Nephron (organoid): ENCODE measurements around the gene SGO1.

Experiments used
- H3K27ac Mint-ChIP-seq, 3 experiments: 2 replicates each; pipeline ENCODE4 v1.8.0; 2020; ENCODE audit warnings: mixed read lengths in 3 of 3, mild to moderate bottlenecking in 2 of 3, moderate library complexity in 1 of 3
- H3K27me3 Mint-ChIP-seq: 2 replicates; pipeline ENCODE4 v1.8.0; 2021; ENCODE audit warnings: low read depth, mild to moderate bottlenecking, moderate library complexity, mixed read lengths
- H3K36me3 Mint-ChIP-seq: 2 replicates; pipeline ENCODE4 v1.8.0; 2020; ENCODE audit warnings: low read depth, mixed read lengths
- H3K4me1 Mint-ChIP-seq: 2 replicates; pipeline ENCODE4 v1.8.0; 2020; ENCODE audit warnings: mixed read lengths
- H3K4me3 Mint-ChIP-seq, 3 experiments: 2 replicates each; pipeline ENCODE4 v1.8.0; 2020; ENCODE audit warnings: mild to moderate bottlenecking in 3 of 3, mixed read lengths in 3 of 3, moderate library complexity in 2 of 3
- H3K9me3 Mint-ChIP-seq: 2 replicates; pipeline ENCODE4 v1.8.0; 2020; ENCODE audit warnings: mixed read lengths
- TF ChIP-seq, protein P1 (sequence below), 3 experiments: fragments of 200-600 bp; sonication (generic); IDR thresholded peaks; one replicate each; pipeline ENCODE4 v1.5.0; 2021; ENCODE audit warnings: antibody characterized with exemption in 3 of 3; ENCODE audit not compliant: unreplicated experiment in 3 of 3

Gene SGO1

GRCh38 chr3:20194793-20195460 lies 8.9 kb upstream of the SGO1 start:
- TF ChIP-seq, protein P1, sequence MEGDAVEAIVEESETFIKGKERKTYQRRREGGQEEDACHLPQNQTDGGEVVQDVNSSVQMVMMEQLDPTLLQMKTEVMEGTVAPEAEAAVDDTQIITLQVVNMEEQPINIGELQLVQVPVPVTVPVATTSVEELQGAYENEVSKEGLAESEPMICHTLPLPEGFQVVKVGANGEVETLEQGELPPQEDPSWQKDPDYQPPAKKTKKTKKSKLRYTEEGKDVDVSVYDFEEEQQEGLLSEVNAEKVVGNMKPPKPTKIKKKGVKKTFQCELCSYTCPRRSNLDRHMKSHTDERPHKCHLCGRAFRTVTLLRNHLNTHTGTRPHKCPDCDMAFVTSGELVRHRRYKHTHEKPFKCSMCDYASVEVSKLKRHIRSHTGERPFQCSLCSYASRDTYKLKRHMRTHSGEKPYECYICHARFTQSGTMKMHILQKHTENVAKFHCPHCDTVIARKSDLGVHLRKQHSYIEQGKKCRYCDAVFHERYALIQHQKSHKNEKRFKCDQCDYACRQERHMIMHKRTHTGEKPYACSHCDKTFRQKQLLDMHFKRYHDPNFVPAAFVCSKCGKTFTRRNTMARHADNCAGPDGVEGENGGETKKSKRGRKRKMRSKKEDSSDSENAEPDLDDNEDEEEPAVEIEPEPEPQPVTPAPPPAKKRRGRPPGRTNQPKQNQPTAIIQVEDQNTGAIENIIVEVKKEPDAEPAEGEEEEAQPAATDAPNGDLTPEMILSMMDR (IDR thresholded peaks at IDR 0.05; ENCODE audit: unreplicated experiment in 3 of 3) = no peak
- Mint-ChIP-seq H3K27me3 (no peaks in the 10 kb centered on the region), H3K4me3 (no peak overlapping the region), H3K4me1 (no peaks in the 10 kb centered on the region), H3K36me3 (no peaks in the 10 kb centered on the region), H3K27ac (no peak overlapping the region), H3K9me3 (no peaks in the 10 kb centered on the region)

- H3K36me3 Mint-ChIP-seq = no peaks in the 10 kb centered on the region
- TF ChIP-seq, protein P1 (IDR thresholded peaks at IDR 0.05; ENCODE audit: unreplicated experiment in 3 of 3) = no peak
- no peak overlapping the region for H3K27ac Mint-ChIP-seq
- no peak overlapping the region for H3K4me3 Mint-ChIP-seq
- H3K4me1 Mint-ChIP-seq = no peaks in the 10 kb centered on the region
- no peaks in the 10 kb centered on the region for H3K9me3 Mint-ChIP-seq
- no peaks in the 10 kb centered on the region for H3K27me3 Mint-ChIP-seq
These were observed 5.0 kb upstream of the SGO1 start for GRCh38 chr3:20190991-20191390.

GRCh38 chr3:20186600-20187004 lies 596 bp upstream of the SGO1 start:
- Mint-ChIP-seq H3K27me3 (no peaks in the 10 kb centered on the region), H3K9me3 (no peaks in the 10 kb centered on the region), H3K4me3 (no peak overlapping the region), H3K36me3 (no peaks in the 10 kb centered on the region), H3K4me1 (no peaks in the 10 kb centered on the region), H3K27ac (no peak overlapping the region)
- TF ChIP-seq, protein P1 (IDR thresholded peaks at IDR 0.05; ENCODE audit: unreplicated experiment in 3 of 3) = no peak

- Mint-ChIP-seq H3K36me3 (peaks cover 2% of the 10 kb centered on the region), H3K27me3 (no peaks in the 10 kb centered on the region), H3K27ac (no peak overlapping the region), H3K4me3 (no peak overlapping the region), H3K9me3 (no peaks in the 10 kb centered on the region), H3K4me1 (no peaks in the 10 kb centered on the region)
- TF ChIP-seq, protein P1 (IDR thresholded peaks at IDR 0.05; ENCODE audit: unreplicated experiment in 3 of 3) = no peak
These were observed 701 bp downstream of the SGO1 start for GRCh38 chr3:20185331-20185678.

DNA sequence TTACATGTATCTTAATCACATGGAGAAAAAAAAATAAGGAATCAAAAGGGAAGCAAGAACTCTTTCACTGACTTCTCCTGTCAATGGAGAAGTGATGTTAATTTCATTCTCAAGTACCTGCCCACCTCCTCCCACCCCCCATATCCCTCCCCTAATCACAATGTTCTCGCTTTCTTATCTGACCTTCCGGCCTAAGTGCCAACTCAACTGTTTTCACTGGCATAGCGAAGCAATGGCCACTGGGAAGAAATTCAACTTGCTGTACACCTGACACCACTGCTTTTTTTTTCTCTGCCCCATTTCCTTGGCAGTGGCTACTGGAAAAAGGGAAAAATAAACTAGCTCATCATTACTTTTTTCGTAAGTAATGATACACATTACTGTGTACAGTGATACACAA lies 3.8 kb downstream of the SGO1 start:
- Mint-ChIP-seq H3K27me3 (no peaks in the 10 kb centered on the region), H3K9me3 (no peaks in the 10 kb centered on the region), H3K27ac (no peak overlapping the region), H3K36me3 (peaks cover 18% of the 10 kb centered on the region), H3K4me1 (no peaks in the 10 kb centered on the region), H3K4me3 (no peak overlapping the region)
- TF ChIP-seq, protein P1 (IDR thresholded peaks at IDR 0.05; ENCODE audit: unreplicated experiment in 3 of 3) = no peak

GRCh38 chr3:20181276-20181675 lies 4.7 kb downstream of the SGO1 start:
- H3K36me3 Mint-ChIP-seq = peaks cover 18% of the 10 kb centered on the region
- H3K27me3 Mint-ChIP-seq = no peaks in the 10 kb centered on the region
- no peaks in the 10 kb centered on the region for H3K9me3 Mint-ChIP-seq
- H3K27ac Mint-ChIP-seq = no peak overlapping the region
- H3K4me1 Mint-ChIP-seq = no peaks in the 10 kb centered on the region
- H3K4me3 Mint-ChIP-seq = no peak overlapping the region
- TF ChIP-seq, protein P1 (IDR thresholded peaks at IDR 0.05; ENCODE audit: unreplicated experiment in 3 of 3) = no peak
